Measurements from ENCODE around the gene MAD1L1. TPM values are rescaled to one million over a fixed set of nuclear protein-coding genes. Genes with fewer than 3 reads are reported as not detected.

The MAD1L1 gene
- total RNA-seq, 1 donor from 2014 or later: 41.4 TPM

- DNase-seq (ENCODE audit: low spot score): no peak
Measured at GRCh38 chr7:2090526-2091520, 141.9 kb downstream of the MAD1L1 start.

DNA sequence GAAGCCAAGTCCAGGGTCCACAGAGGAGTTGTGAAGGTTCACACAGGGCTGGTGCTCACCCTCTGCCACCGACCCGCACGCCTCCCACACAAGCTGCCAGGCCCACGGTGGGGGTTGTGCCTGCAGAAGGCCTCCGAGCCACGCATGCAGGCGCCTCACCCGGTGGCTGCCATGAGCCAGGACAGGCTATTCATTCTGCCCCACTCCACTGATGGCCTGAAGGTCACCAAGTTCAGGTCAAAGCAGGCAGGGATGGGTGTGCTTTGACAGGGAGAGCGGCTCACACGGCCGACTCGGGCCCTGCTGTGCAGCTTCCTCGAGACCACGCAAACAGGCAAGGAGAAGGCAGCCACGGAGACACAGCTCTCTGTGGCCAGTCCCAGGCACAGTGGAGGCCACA, 143.9 kb downstream of the MAD1L1 start:
- DNase-seq (ENCODE audit: low spot score): no peak

GRCh38 chr7:2087744-2088143, 145.0 kb downstream of the MAD1L1 start:
- no peak for DNase-seq (ENCODE audit: low spot score)

- no peak for DNase-seq (ENCODE audit: low spot score)
Measured at GRCh38 chr7:2086229-2086628, 146.5 kb downstream of the MAD1L1 start.

DNA sequence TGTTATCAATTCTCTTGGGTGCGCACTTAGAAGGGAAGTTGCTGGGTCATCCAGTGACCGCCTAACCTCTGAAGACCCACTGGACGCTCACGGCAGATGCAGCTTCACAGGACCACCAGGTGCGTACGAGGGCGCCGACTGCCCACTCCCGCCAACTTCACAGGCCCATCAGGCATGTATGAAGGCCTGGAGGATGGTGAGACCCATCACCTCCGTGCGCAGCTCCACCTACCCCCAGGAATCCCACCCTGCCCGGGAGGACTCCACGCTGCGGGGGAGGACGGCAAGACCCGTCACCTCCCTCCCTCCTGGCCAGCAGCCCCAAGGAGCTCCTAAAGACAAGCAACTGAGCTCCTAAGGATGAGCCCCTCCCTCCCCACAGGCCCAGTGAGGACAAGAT, 146.9 kb downstream of the MAD1L1 start:
- DNase-seq (ENCODE audit: low spot score): no peak

- no peak for DNase-seq (ENCODE audit: low spot score)
Measured at GRCh38 chr7:2084781-2085505, 147.8 kb downstream of the MAD1L1 start.

DNA sequence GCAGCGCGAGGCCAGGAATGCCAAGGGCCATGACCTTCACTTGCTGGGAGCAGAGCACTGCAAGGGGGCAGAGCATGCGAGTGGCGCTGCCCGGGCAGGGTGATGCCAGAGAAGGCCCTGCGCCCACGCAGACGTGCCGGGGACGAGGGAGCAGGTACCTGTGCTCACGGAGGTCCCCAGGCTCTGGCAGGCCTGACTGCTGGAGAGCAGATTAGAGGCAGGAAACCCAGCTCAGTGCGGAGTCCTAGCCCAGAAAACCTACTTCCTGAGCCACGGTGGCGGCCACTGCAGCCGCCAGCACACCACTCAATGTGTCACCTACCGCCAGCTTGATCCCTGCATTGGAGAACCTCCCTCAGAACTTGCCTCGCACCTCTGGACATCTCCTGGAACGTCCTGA, 148.4 kb downstream of the MAD1L1 start:
- DNase-seq (ENCODE audit: low spot score): no peak

GRCh38 chr7:2083362-2083761, 149.4 kb downstream of the MAD1L1 start:
- no peak for DNase-seq (ENCODE audit: low spot score)

GRCh38 chr7:2082139-2082998, 150.4 kb downstream of the MAD1L1 start:
- DNase-seq (ENCODE audit: low spot score): no peak

DNA sequence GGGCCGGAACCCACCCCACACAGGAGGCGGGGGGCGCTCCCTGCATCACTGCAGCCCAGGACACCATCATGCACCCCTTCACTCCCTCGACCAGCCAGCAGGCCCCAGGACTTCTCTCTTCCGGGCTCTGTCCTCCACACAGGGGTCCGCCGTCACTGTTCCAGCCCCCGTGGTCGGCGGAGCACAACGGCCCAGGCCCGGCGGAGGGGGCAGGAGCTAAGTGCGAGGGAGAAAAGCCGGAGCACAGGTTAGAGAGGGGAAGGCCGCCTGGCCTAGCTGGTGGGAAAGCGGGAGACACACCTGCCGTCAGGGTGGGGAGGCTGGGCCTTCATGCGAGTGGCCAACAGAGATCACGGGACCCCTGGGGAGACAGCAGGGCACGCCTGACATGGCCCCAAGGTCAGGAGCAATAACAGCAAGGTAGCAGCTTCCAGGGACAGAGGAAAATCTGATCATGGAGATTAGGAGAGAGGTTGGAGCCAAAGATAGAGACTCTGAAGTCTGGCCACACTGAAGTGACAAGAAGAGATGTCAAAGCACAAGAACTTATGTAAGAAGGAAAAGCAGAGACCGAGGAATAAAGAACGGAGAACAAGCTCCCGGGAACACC, 151.1 kb downstream of the MAD1L1 start:
- no peak for DNase-seq (ENCODE audit: low spot score)

- no peak for DNase-seq (ENCODE audit: low spot score)
Measured at GRCh38 chr7:2080477-2080876, 152.3 kb downstream of the MAD1L1 start.

DNA sequence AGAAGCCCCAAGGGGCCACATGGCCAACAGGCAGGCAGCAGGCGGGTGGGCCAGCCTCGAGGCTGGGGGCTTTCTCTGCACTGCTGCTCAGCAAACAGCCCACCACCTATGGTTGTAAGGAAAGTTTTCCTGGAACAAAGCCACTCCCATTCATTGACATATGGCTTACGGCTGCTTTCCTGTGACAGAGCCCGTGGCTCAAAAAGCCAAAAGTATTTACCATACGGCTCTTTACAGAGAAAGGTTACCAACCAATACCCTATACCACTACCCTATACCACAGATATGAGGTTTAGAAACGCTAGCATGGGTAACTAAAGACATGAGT, 152.7 kb downstream of the MAD1L1 start:
- no peak for DNase-seq (ENCODE audit: low spot score)

- no peak for DNase-seq (ENCODE audit: low spot score)
Measured at GRCh38 chr7:2079332-2080059, 153.2 kb downstream of the MAD1L1 start.

GRCh38 chr7:2078899-2079298, 153.8 kb downstream of the MAD1L1 start:
- DNase-seq (ENCODE audit: low spot score): no peak

DNA sequence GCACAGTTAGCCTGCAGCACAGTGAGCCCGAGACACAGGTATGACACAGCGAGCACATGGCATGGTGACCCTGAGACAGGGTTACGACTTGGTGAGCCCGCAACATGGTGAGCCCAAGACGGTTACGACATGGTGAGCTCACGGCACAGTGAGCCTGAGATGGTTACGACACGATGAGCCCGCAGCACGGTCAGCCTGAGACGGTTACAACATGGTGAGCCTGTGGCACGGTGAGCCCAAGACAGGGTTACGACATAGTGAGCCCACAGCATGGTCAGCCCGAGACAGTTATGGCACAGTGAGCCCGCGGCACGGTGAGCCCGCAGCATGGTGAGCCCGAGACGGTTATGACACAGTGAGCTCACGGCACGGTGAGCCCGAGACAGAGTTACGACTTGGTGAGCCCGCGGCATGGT, 156.1 kb downstream of the MAD1L1 start:
- no peak for DNase-seq (ENCODE audit: low spot score)

DNA sequence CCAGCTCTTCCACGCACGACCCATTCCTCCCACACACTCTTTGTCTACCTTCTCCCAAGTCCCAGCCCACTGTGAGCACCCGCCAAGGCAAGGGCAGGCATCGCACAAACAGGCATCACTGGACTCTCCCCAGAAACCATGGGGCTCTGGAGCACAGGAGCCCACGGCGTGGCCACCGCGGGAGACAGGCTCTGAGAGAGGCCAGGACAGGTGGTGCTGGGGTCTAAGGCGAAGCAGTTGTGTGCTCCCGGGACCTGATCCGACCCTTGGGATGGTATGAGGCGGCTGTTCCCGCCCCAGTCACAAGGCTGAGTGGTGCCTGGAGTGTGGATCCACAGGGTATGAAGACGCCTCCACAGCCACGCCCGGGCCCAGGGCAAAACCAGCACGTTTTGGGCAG, 156.9 kb downstream of the MAD1L1 start:
- DNase-seq (ENCODE audit: low spot score): no peak

DNA sequence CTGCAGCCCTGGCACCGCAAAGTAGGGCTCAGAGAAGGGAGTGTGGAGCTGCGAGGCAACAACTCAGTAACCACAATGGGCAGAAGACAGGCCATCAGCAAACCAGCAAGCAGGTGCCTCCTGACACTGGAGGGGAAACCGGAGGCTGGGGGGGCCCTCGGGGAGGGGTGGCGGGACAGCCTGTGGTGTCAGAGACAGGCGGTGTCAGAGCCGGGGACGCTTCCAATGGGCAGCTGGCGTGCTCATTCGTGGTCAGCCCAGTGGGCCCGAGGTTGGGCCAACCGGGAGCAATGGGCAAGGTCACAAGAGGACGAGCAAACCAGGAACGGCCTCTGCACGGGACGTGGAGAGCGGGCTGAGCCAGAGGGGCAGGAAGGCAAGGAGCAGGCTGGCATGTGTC, 158.1 kb downstream of the MAD1L1 start:
- DNase-seq (ENCODE audit: low spot score): no peak

GRCh38 chr7:2072798-2073197, 159.9 kb downstream of the MAD1L1 start:
- DNase-seq (ENCODE audit: low spot score): no peak

DNA sequence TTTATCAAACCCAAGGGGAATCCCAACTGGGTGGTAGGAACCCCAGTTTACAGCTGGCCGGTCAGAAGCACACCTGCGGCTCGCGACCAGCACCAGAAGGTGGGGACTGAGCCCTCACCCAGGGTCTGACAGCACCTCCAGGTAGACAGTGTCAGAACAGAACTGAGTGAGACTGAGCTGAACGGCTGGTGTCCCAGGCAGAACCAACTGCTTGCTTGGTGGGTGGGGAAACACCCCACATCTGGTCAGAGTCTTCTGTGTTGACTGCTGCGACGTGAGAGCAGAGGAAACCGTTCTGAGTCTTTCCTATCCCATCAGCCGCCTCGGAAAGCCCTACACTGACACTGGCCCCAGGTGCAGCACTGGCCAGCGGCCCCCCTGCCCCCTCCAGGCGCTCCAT, 160.7 kb downstream of the MAD1L1 start:
- no peak for DNase-seq (ENCODE audit: low spot score)

DNA sequence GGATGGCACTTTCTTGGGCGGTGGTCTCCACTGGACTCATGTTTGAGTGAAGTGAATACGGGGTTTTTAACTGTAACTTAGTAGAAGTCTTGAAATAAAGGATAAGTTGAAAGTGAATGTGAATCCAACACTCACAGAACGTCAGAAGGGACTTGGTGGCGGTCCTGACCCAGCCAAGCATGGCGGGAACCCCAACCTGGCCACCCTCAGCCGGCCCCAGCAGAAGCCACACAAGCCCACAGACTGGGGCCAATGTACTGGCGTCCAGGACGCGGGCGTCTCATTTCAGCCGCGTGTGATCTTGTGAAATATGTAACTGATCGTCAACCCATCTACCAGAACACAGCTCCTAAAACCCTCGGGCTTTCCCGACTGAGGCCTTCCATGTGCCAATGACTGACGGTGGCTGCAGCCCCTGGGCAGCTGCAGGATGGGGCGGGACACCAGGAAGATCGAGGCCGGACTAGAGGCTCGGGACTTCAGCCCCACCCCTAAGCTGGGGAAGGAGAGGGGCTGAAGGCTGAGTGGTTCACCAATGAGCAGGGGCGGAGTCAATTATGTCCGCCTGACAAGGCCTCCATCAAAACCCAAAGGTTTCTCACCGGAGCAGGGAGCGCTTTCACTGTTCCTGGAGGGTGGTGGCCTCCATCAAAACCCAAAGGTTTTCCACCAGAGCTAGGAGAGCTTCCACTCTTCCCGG, 161.5 kb downstream of the MAD1L1 start:
- no peak for DNase-seq (ENCODE audit: low spot score)

All from ureter (tissue), 1 donor.